SK-MEL-5 (cell line): ENCODE data around the gene SNAPC3. TPM values are rescaled to one million over a fixed set of nuclear protein-coding genes. Genes with fewer than 3 reads are reported as not detected.

Experiments
- DNase-seq: peaks from one replicate; pipeline ENCODE4 v3.0.0-alpha.2; 2016; ENCODE audit warnings: low read depth, low spot score
- in situ Hi-C: cut with HindIII; loops from 2 replicates; pipeline ENCODE4 v1.10.0; 2016; ENCODE audit warnings: low sequenced_read_pairs, high pct_unique_total_duplicates, low pct_unique_long_range_greater_than_20kb
- total RNA-seq: library from RNA; depleted of rRNA; stranded (reverse); fragments of >200 nt; shearing (Covaris generic); gene quantifications from 2 replicates; pipeline ENCODE4 v1.2.3, GENCODE V29; 2014

SNAPC3 gene
- total RNA-seq, 1 experiment from 2014 or later, result 33.4 TPM

DNA sequence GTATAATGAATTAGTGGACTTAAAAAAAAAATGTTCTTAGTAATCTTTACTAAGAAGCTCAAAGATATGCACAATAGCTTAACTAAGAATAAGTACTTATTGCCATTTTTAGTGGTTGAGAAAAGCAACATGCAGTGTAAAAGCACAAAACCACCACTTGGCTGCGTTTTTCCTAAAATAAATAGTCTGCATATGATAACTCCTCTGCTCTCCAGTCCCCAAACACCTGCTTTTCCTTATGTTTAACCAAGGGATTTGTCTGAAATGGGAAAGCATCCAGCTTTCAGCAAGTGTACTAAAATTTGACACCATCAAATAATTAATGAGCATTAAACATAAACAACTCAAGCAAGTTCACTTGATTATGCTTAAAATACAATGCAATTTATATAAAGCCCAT is 46.7 kb downstream of the SNAPC3 start:
- in situ Hi-C loops, result no loop called here
- DNase-seq, result peak; percentile 7

DNA sequence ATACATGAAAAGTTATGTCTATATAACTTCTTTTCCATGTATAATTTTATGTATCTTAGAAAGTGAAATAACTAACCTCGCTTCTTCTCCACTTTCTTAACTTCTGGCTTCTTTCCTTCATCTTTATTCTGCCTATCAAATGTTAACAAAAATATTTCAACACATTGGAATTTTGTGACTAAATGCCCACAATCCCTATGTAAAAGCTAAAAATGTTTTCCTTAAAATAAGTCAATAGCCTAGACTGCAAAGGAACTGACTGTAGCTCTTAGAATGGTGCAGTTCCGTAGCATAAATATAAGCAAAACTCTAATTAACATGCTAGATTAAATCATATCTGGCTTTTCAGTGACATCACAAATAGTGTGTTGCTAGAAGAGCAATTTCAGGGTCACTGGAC is 47.2 kb downstream of the SNAPC3 start:
- in situ Hi-C loops, result no loop called here
- DNase-seq, result no peak

DNA sequence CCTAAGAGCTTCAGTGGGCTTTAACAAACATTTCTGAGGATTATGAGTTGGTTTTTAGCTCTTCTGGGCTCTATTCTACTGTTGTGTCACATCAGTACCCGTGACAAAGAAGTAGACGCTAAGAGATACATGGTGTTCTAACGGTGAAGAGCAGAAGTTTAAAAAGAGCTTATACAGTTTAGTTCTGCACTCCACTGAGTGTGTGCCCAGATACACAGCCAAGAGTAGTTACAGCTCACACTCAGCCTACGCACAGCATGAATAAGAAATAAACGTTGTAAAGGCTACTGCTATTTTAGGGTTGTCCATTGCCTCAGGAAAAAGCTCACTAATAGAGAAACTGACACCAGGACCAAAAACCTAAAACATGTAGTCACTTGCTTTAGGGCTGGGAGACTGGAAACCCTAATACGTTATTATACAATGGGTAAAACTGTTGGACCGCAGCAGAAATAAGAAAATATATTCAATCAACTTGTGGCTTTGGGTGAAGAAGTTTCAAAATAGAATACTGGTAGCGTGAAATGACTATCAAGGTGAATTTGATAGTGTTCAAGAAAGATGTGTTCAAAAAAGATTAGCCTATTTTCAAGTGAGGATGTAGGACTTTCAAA is 53.4 kb downstream of the SNAPC3 start:
- in situ Hi-C loops, result no loop called here
- DNase-seq, result no peak

DNA sequence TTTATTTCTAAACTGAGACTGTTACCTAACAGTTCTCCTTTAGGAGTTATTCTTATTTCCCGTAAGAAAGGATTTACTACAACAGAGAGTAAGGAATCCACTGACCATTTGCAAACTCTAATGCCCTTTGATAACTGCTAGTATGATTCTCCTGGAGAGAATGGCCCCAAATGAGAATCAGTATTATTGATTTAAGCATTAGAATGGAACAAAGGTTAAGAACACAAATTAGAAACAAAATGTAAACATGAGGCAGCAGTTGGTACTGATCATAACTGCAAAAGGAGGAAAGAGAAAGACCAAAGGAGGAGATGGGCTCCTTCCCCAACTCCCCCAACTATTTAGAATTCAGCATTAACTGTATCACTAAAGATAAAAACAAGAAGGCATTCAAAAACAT is 57.4 kb downstream of the SNAPC3 start:
- no peak for DNase-seq
- in situ Hi-C loops, result no loop called here

DNA sequence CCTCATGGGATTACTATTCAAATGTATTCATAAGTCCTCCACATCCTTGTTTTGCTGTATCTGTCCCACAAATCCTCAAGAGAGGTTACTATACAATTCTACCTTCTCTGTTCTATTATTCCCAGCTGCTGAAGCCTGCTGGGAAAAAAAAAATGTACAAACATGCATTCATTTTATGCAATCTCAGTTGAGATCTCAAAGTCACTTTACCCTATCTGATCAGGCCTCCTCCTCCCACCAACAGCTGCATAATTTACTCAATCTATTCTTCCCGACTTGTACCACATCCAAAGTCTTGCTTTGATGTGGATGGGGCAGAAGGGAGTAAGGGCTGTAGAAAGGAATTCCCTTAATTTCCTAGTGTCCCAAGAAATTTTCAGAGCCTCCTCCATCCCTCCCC is 59.5 kb downstream of the SNAPC3 start:
- in situ Hi-C loops, result no loop called here
- no peak for DNase-seq

DNA sequence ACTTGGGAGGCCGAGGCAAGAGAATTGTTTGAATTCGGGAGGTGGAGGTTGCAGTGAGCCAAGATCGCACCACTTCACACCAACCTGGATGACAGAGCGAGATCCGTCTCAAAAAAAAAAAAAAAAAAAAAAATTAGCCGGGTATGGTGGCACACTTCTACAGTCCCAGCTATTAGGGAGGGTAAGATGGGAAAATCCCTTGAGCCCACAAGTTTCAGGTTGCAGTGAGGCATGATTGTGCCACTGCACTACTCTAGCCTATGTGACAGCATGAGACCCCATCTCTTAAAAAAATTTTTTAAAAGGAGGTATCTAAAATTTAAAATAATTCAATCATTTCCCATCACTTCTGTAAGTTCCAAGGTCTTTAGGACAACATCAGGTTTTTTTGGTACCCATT is 62.1 kb downstream of the SNAPC3 start:
- in situ Hi-C loops, result no loop called here
- no peak for DNase-seq

DNA sequence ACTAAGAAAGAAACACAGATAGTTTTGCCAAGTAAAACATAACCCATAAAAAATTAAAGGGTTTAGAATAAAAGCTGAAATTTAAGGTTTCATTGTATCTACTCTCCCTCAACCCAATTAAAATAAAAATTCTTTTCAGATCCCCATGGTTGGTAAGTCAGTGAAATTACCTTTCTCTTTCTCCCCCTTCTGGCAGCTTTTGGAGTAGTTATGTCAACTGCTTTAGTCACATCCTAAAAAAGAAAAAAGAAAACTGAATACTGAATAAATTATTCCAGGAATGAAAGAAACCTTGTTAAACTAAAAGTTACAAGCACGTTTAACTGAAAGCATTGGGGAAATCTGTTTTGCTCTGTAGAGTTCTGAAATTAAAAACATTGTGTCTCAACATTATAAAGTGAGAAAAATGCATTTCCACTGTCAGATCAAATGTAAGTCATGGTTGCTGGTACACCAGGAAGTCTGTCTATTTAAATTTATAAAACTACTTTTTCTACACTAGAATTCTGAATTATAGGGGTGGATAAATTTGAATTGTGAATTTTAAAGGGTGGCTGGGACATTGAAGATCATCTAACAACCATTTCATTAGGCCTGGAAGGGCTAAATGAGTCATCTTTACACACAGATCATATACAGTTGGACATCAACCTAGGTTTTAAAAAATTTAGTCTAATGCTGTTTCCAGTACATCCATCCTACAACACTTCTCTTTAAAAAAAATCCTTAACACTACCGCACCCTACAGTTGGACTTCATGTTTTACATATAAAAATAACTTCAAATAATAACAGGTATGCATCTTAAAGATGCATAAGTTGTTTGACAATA is 63.4 kb downstream of the SNAPC3 start:
- peak; percentile 39 for DNase-seq
- in situ Hi-C loops, result no loop called here

DNA sequence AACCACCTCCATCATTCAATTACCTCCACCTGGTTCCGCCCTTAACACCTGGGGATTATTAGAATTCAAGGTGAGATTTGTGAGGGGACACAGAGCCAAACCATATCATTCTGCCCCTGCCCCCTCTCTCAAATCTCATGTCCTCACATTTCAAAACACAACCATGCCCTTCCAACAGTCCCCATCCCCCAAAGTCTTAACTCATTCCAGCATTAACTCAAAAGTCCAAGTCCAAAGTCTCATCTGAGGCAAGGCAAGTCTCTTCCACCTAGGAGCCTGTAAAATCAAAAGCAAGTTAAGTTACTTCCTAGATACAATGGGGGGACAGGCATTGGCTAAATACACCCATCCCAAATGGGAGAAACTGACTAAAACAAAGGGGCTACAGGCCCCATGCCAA is 69.3 kb downstream of the SNAPC3 start:
- in situ Hi-C loops, result no loop called here
- no peak for DNase-seq

DNA sequence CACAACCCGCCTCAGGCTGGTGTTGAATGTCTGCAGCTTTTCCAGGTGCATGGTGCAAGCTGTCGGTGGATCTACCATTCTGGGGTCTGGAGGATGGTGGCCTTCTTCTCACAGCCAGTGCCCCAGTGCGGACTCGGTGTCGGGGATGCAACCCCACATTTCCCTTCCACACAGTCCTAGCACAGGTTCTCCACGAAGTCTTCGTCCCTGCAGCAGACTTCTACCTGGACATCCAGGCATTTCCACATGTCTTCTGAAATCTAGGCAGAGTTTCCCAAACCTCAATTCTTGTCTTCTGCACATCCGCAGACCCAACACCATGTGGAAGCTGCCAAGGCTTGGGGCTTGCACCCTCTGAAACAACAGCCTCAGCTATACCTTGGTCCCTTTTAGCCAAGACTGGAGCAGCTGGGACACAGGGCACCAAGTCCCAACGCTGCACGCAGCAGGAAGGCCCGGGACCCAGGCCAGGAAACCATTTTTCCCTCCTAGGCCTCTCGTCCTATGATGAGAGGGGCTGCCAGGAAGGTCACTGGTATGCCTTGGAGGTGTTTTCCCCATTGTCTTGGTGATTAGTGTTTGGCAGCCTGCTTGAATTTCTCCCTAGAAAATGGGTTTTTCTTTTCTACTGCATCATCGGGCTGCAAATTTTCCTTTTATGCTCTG is 69.9 kb downstream of the SNAPC3 start:
- in situ Hi-C loops, result no loop called here
- no peak for DNase-seq

DNA sequence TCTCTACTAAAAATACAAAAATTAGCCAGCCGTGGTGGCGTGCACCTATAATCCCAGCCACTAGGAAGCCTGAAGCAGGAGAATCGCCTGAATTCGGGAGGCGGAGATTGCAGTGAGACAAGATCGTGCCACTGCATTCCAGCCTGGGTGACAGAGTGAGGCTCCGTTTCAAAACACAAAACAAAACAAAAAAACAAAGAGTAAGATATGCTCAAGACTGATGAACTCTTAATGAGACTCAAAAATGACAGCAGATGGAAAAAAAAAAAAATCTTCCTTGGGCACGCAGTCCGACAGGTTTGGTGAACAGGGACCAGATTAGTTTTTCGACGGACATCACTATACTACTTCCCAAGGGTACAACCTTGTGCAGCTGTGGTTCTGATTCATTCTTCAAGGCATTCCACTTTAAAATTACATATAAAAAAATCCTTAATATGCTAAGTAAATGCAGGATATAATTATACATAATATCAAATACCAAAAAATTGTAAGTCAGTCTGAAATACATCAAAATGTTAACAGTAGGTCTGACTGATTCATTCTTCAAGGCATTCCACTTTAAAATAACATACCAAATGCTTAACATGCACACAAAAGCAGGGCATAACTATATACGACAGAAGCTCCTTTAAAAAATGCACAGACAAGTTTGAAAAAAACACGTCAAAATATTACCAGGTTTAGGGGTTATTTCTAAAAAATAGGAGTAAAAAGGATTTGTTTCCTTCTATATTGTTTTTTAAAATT is 75.7 kb downstream of the SNAPC3 start:
- DNase-seq, result no peak
- in situ Hi-C loops, result no loop called here

DNA sequence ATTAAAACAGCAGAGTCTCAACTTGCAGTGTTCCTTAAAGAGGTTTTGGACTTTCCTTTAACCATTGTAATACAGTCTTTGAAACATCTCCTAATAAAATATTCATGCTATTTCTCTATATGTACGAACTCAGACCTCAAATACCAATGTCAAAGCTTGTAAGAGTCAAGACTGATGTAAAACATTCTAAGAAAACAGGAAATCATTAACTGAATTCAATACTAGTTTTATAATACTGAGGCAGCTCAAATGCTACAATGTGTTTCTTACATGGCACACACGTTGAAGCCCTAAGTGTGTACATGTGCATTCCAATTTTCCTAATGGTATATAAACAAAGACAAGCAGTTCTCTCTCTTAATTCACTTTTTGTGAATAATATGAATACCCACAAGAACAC is 76.5 kb downstream of the SNAPC3 start:
- in situ Hi-C loops, result no loop called here
- no peak for DNase-seq

DNA sequence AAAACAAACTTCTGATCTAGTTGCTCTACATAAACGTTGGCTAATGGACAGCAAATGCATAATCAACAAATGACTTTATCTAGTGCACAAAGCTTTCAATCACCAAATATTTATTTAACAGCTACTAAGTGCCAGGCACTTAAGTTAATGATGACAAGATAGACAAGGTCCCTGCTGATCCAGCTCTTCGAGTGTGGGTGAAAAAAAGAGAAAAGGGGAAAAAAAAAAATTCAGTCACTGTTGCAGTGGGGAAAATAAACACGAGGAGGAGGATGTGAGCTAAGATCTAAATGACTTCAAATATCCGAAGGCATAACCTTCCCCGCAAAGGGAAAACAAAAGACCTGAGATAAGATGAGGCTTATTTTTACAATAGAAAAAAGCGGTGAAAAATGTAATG is 78.5 kb downstream of the SNAPC3 start:
- DNase-seq, result no peak
- in situ Hi-C loops, result no loop called here

DNA sequence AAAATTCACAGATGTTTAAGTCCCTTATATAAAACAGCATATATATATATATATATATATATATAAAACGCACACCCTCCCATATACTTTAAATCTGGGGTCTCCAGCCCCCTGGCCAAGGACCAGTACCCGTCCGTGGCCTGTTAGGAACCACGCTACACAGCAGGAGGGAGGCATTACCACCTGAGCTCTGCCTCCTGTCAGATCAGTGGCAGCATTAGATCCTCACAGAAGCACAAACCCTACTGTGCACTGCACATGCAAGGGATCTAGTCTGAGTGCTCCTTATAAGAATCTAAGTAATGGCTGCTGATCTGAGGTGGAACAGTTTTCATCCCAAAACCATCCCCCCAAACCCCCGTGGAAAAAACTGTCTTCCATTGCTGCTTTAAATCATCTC is 79.1 kb downstream of the SNAPC3 start:
- no peak for DNase-seq
- in situ Hi-C loops, result no loop called here

DNA sequence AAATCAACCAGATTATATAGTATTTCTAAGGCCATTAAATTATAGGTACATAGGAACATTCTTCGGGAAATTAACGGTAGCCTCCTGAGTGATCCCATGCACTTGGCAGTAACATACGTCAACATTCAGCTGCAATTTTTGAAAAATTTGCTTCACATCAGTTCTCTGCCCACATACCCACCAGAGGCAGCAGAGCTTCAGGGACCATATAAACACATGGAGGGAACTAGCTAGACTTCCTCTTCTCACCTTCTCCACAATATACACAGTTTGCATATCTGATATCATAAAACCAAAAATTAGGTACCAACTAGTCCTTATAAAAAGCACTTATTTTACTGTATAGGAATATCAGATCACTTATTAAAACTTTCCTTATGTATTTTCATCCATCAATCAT is 83.2 kb downstream of the SNAPC3 start:
- in situ Hi-C loops, result no loop called here
- no peak for DNase-seq

DNA sequence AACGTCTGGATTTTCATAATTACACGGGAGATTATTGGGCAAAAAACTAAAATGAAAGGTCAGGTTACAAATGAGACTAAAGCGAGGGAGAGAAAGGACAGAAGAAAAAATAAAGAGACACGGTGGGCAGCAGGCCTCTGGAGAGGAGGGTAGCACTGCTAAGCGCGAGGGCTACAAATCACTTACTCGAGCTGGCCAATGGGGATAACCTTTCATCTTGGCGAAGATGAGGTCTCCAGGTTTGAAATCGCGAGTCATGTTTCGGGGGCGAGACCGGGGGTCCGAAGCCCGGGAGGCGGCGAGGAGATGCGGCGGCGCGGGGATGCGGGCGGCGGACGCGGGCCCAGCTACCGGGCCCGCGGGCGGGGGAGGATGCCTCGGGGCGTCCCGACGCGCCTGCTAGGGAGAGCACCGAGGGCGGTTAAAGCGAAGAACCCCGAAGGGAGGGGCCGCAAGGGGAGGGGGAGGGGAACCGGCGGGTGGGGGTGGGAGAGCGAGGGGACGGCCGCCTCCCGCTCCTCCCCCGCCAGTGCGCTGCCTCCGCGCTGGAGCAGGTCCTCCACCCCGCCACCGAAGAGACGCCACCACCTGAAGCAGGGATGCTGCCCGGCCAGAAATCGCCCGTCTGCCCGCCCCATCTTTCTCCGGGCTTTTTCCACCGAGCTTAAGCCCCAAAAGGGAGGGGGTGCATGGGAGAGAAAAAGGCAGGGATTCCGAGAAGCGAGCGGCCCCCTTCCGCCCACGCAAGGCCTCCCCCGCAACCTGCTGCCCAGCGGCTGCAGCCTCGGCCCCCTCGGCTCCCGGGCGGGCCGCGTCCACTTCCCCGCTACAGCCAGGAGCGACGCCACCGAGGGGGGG is 87.5 kb downstream of the SNAPC3 start:
- in situ Hi-C loops, result no loop called here
- DNase-seq, result no peak

DNA sequence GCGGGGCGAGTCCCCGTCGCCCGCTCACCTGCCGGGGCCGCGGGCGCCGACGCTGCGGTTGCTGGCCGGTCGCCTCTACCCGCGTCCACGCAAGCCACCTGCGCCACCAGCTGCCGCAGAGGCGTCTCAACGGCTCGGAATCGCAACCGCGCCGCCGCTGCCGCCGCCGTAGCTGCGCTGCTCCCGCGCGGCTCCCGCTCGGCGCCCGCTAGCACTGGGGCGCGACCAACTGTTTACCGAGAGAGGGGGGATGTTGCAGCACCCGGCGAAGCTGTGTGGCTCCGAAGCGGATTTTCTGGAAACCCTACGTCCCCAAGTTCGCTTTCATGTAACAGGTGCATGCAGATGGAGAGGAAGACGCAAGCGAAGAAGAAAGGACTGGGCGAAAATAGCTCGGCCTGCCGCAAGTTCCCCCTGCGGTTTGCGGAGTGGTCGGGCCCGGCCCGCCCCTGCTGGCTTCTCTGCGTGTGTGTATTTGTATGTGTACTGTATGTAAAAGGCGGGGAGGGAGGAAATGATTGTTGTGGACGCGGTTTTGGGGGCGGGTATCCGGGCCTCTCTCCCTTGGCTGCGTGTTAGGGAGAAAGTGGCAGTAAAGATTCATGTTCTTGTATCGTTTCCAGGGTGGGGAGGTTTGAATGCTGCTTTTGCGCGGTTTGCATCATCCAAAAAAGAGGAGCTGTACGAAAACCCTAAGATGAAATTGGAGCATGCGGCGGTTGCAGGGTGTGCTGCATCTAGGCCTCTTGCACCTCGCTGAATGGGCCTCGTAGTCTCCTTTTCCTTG is 88.3 kb downstream of the SNAPC3 start, which contains the start of gene PSIP1:
Gene PSIP1 (minus strand): TSS at position 182 of the 787 bp plus-strand sequence. CDS start 782 bp downstream, outside the sequence.
- in situ Hi-C loops, result no loop called here

More for the DNA sequence above, 88.3 kb downstream of the SNAPC3 start, which contains the start of gene PSIP1:
- DNase-seq, result peak; percentile 68
